ENCODE results near the gene IMMP2L.

DNA sequence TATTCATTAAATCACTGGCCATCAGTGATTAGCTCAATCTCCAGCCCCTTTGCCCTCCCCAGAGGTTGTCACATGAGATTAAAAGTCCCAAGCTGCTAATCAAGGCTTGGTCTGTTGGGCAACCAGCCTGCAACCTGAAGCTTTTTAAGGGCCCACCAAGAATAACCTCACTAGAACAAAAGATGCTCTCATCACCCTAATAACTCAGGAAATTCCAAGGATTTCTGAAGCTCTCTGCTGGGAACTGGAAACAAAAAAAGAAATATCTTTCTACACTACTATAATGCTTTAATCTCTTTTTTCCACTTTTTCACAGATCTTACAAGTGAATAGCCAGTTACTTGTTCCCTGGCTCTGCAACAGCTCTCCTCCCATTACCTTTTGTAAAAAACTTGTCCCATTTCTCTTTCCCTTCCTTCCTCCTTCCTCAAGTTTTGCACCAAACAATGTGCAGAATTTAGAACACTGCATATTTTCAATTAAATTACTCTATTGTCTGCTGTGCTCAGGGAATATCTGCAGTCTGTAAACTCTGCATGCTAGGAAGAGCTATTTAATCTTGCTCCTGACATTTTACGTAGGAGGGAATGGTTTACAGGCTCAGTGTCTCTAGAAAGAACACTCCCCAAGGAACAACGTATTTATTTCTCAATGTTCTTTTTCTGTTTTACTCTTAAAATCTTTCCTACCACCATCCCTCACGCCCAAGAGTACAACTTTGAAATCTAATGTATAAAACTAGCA is 169.1 kb downstream of the IMMP2L start:
- TF ChIP-seq, protein P1, sequence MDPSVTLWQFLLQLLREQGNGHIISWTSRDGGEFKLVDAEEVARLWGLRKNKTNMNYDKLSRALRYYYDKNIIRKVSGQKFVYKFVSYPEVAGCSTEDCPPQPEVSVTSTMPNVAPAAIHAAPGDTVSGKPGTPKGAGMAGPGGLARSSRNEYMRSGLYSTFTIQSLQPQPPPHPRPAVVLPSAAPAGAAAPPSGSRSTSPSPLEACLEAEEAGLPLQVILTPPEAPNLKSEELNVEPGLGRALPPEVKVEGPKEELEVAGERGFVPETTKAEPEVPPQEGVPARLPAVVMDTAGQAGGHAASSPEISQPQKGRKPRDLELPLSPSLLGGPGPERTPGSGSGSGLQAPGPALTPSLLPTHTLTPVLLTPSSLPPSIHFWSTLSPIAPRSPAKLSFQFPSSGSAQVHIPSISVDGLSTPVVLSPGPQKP (IDR thresholded peaks at IDR 0.05; ENCODE audit: borderline replicate concordance, low read depth, low read length): no peak
- TF ChIP-seq, protein P2, sequence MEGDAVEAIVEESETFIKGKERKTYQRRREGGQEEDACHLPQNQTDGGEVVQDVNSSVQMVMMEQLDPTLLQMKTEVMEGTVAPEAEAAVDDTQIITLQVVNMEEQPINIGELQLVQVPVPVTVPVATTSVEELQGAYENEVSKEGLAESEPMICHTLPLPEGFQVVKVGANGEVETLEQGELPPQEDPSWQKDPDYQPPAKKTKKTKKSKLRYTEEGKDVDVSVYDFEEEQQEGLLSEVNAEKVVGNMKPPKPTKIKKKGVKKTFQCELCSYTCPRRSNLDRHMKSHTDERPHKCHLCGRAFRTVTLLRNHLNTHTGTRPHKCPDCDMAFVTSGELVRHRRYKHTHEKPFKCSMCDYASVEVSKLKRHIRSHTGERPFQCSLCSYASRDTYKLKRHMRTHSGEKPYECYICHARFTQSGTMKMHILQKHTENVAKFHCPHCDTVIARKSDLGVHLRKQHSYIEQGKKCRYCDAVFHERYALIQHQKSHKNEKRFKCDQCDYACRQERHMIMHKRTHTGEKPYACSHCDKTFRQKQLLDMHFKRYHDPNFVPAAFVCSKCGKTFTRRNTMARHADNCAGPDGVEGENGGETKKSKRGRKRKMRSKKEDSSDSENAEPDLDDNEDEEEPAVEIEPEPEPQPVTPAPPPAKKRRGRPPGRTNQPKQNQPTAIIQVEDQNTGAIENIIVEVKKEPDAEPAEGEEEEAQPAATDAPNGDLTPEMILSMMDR (conservative IDR thresholded peaks at IDR 0.05; ENCODE audit: low read depth, low read length): no peak
- TF ChIP-seq RFX5 (IDR thresholded peaks at IDR 0.05; ENCODE audit: low read depth, low read length) (no peak), RAD21 (IDR thresholded peaks at IDR 0.05; ENCODE audit: low read length) (no peak), POLR2A (IDR thresholded peaks at IDR 0.05; ENCODE audit: low read depth, low read length) (no peak), CHD1 (IDR thresholded peaks at IDR 0.05; ENCODE audit: low read depth, low read length) (no peak), SMC3 (IDR thresholded peaks at IDR 0.05; ENCODE audit: low read depth, low read length) (no peak), RCOR1 (IDR thresholded peaks at IDR 0.05; ENCODE audit: insufficient replicate concordance, low read length) (no peak), MAFK (IDR thresholded peaks at IDR 0.05; ENCODE audit: low read depth, low read length) (no peak), CEBPB (IDR thresholded peaks at IDR 0.05; ENCODE audit: low read depth, low read length) (no peak), MXI1 (IDR thresholded peaks at IDR 0.05; ENCODE audit: borderline replicate concordance, low read depth, low read length) (no peak), MAZ (IDR thresholded peaks at IDR 0.05; ENCODE audit: borderline replicate concordance, low read depth, low read length) (no peak)
- TF ChIP-seq, protein P3, sequence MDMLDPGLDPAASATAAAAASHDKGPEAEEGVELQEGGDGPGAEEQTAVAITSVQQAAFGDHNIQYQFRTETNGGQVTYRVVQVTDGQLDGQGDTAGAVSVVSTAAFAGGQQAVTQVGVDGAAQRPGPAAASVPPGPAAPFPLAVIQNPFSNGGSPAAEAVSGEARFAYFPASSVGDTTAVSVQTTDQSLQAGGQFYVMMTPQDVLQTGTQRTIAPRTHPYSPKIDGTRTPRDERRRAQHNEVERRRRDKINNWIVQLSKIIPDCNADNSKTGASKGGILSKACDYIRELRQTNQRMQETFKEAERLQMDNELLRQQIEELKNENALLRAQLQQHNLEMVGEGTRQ (IDR thresholded peaks at IDR 0.05; ENCODE audit: low read depth, low read length): no peak
